ENCODE data around the gene AGBL5. TPM values are rescaled to one million over a fixed set of nuclear protein-coding genes. Genes with fewer than 3 reads are reported as not detected.
A peak's percentile ranks its signal among the peaks of the same experiment; 100 is the strongest.

The AGBL5 gene
- total and polyA plus RNA-seq, 9 of the 15 experiments (the other 6 are each of a cell fraction or from before 2014, with no cell fraction given) = 3.3 to 52.7 (median 26.2) TPM

- TF ChIP-seq E2F8 (IDR thresholded peaks at IDR 0.05; ENCODE audit: low read depth, partially characterized antibody) (no peak), NFYB (IDR thresholded peaks at IDR 0.05; ENCODE audit: extremely low read depth, insufficient read length) (no peak), CBX1 (IDR thresholded peaks at IDR 0.05; ENCODE audit: low read depth) (no peak), ETV1 (tag; conservative IDR thresholded peaks at IDR 0.05; ENCODE audit: low read depth) (no peak), CGGBP1 (CRISPR knock-in tag; IDR thresholded peaks at IDR 0.05) (no peak), MECOM (CRISPR knock-in tag; IDR thresholded peaks at IDR 0.05) (0 out of 2 replicates have a peak, but pooled peaks have one; percentile 42), XRCC3 (IDR thresholded peaks at IDR 0.05) (no peak), MNT (conservative IDR thresholded peaks at IDR 0.05) (0 out of 4 replicates have a peak, but pooled peaks of 1 of the 2 experiments have one; percentile 34), HLTF (IDR thresholded peaks at IDR 0.05) (no peak), ZBED1 (IDR thresholded peaks at IDR 0.05) (no peak)
- TF ChIP-seq, protein P1, sequence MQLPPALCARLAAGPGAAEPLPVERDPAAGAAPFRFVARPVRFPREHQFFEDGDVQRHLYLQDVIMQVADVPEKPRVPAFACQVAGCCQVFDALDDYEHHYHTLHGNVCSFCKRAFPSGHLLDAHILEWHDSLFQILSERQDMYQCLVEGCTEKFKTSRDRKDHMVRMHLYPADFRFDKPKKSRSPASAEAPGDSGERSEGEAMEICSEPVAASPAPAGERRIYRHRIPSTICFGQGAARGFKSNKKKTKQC (CRISPR knock-in tag; IDR thresholded peaks at IDR 0.05) = no peak
- TF ChIP-seq, protein P2, sequence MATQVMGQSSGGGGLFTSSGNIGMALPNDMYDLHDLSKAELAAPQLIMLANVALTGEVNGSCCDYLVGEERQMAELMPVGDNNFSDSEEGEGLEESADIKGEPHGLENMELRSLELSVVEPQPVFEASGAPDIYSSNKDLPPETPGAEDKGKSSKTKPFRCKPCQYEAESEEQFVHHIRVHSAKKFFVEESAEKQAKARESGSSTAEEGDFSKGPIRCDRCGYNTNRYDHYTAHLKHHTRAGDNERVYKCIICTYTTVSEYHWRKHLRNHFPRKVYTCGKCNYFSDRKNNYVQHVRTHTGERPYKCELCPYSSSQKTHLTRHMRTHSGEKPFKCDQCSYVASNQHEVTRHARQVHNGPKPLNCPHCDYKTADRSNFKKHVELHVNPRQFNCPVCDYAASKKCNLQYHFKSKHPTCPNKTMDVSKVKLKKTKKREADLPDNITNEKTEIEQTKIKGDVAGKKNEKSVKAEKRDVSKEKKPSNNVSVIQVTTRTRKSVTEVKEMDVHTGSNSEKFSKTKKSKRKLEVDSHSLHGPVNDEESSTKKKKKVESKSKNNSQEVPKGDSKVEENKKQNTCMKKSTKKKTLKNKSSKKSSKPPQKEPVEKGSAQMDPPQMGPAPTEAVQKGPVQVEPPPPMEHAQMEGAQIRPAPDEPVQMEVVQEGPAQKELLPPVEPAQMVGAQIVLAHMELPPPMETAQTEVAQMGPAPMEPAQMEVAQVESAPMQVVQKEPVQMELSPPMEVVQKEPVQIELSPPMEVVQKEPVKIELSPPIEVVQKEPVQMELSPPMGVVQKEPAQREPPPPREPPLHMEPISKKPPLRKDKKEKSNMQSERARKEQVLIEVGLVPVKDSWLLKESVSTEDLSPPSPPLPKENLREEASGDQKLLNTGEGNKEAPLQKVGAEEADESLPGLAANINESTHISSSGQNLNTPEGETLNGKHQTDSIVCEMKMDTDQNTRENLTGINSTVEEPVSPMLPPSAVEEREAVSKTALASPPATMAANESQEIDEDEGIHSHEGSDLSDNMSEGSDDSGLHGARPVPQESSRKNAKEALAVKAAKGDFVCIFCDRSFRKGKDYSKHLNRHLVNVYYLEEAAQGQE (IDR thresholded peaks at IDR 0.05; ENCODE audit: borderline replicate concordance) = no peak
- TF ChIP-seq, protein P2 (CRISPR knock-in tag; IDR thresholded peaks at IDR 0.05; ENCODE audit: low read depth) = no peak
These were observed 44.5 kb downstream of the AGBL5 start (continued) for GRCh38 chr2:27095745-27096651.
